A549 (cell line): Measurements from ENCODE around the gene SMARCD1. TPM values are rescaled to one million over a fixed set of nuclear protein-coding genes. Genes with fewer than 3 reads are reported as not detected.
A peak's percentile ranks its signal among the peaks of the same experiment; 100 is the strongest.

Experiments
- ATAC-seq, 2 experiments: fragments of 200-7000 bp in 1 of 2; fragments of >200 bp in 1 of 2; cut with Nextera tagmentation in 1 of 2; cut with Tn5 transposase in 1 of 2; 3 replicates each; pipeline versions ENCODE4 v1.8.0 to v1.9.1; 2018 to 2020; ENCODE audit warnings: mild to moderate bottlenecking in 1 of 2, moderate library complexity in 1 of 2
- CTCF ChIA-PET: fragments of 300-600 bp; sonication (Branson Sonifier 250); formaldehyde crosslinking; extraction: SDS; loops from one replicate; lab custom pipeline; 2021; ENCODE audit warnings: antibody characterized with exemption, inconsistent platforms; lab: Yijun Ruan, JAX
- POLR2A ChIA-PET: fragments of 350-600 bp; formaldehyde crosslinking; extraction: SDS; loops from one replicate; lab custom pipeline; 2021; ENCODE audit warnings: antibody characterized with exemption, inconsistent platforms; lab: Yijun Ruan, JAX
- DNase-seq, 2 experiments: peaks; one replicate each; pipeline versions ENCODE4 v3.0.0 to v3.0.0-alpha.2; 2011 to 2016; ENCODE audit warnings: low read depth in 1 of 2, low spot score in 1 of 2
- FAIRE-seq: peaks from 2 replicates; lab custom pipeline; 2011; peaks lifted over from hg19 to GRCh38; lab: Jason Lieb, UNC
- H3K27ac ChIP-seq, 2 experiments: fragments of >200 bp; sonication (Bioruptor Twin); formaldehyde crosslinking; 3 replicates each; pipeline ENCODE4 v1.5.1; 2016 to 2017
- H3K4me1 ChIP-seq: fragments of >200 bp; sonication (Bioruptor Twin); formaldehyde crosslinking; 3 replicates; pipeline ENCODE4 v1.6.1; 2016
- H3K4me2 ChIP-seq: fragments of >200 bp; sonication (Bioruptor Twin); formaldehyde crosslinking; 3 replicates; pipeline ENCODE4 v1.6.1; 2016
- H3K4me3 ChIP-seq: fragments of >200 bp; sonication (Bioruptor Twin); formaldehyde crosslinking; 3 replicates; pipeline ENCODE4 v1.5.1; 2016
- H3K9me3 ChIP-seq: fragments of >200 bp; sonication (Bioruptor Twin); formaldehyde crosslinking; 3 replicates; pipeline ENCODE4 v1.6.1; 2016
- BHLHE40 ChIP-seq: IDR thresholded peaks from 2 replicates; pipeline ENCODE4 v1.6.1; 2012; ENCODE audit warnings: low read depth, low read length, inconsistent platforms
- CTCF ChIP-seq: fragments of >200 bp; sonication (Bioruptor Twin); formaldehyde crosslinking; IDR thresholded peaks from 3 replicates; pipeline ENCODE4 v1.5.1; 2016
- E2F6 ChIP-seq: IDR thresholded peaks from 2 replicates; pipeline ENCODE4 v1.6.1; 2012; ENCODE audit warnings: low read depth, borderline replicate concordance
- EP300 ChIP-seq, 2 experiments: fragments of >200 bp; sonication (Bioruptor Twin); formaldehyde crosslinking; IDR thresholded peaks; 2 replicates in 1 of 2; 3 replicates in 1 of 2; pipeline ENCODE4 v1.6.1; 2016 to 2017
- ESRRA ChIP-seq: fragments of 150-350 bp; IDR thresholded peaks from 2 replicates; pipeline ENCODE4 v1.6.1; 2014; ENCODE audit warnings: mild to moderate bottlenecking, low read length, borderline replicate concordance
- GATA3 ChIP-seq: IDR thresholded peaks from 2 replicates; pipeline ENCODE4 v1.6.1; 2012; ENCODE audit warnings: borderline replicate concordance
- HDAC2 ChIP-seq: fragments of 200-600 bp; sonication (generic); IDR thresholded peaks from 2 replicates; pipeline ENCODE4 v1.6.1; 2016
- JUN ChIP-seq, 2 experiments: fragments of >200 bp; sonication (Bioruptor Twin); formaldehyde crosslinking; IDR thresholded peaks; 2 replicates in 1 of 2; 3 replicates in 1 of 2; pipeline ENCODE4 v1.6.1; 2016 to 2017
- KDM5A ChIP-seq: fragments of 200-600 bp; sonication (generic); IDR thresholded peaks from 2 replicates; pipeline ENCODE4 v1.6.1; 2016; ENCODE audit warnings: antibody characterized with exemption, mild to moderate bottlenecking
- MAZ ChIP-seq: fragments of 150-350 bp; IDR thresholded peaks from 2 replicates; pipeline ENCODE4 v1.6.1; 2014; ENCODE audit warnings: antibody characterized with exemption, low read depth, low read length, borderline replicate concordance
- PHF8 ChIP-seq: fragments of 200-600 bp; sonication (generic); IDR thresholded peaks from 2 replicates; pipeline ENCODE4 v1.6.1; 2016; ENCODE audit warnings: low read depth, mild to moderate bottlenecking, antibody characterized with exemption, moderate library complexity, borderline replicate concordance
- POLR2A ChIP-seq: IDR thresholded peaks from 2 replicates; pipeline ENCODE4 v1.6.1; 2012; ENCODE audit warnings: mild to moderate bottlenecking, low read length
- RFX5 ChIP-seq: fragments of 450-650 bp; IDR thresholded peaks from 2 replicates; pipeline ENCODE4 v1.7.1; 2014; ENCODE audit warnings: antibody characterized with exemption, mild to moderate bottlenecking, moderate library complexity
- SMC3 ChIP-seq: fragments of >200 bp; sonication (Bioruptor Twin); formaldehyde crosslinking; IDR thresholded peaks from 3 replicates; pipeline ENCODE4 v1.6.1; 2018; ENCODE audit warnings: inconsistent platforms
- SREBF2 ChIP-seq: fragments of 450-650 bp; IDR thresholded peaks from 2 replicates; pipeline ENCODE4 v1.6.1; 2014; ENCODE audit warnings: mild to moderate bottlenecking, moderate library complexity
- ZC3H11A ChIP-seq: fragments of 450-650 bp; IDR thresholded peaks from 2 replicates; pipeline ENCODE4 v1.6.1; 2014; ENCODE audit warnings: antibody characterized with exemption, mild to moderate bottlenecking
- WGBS: methylation state at CpG from one replicate; pipeline ENCODE4 v1.1.6; 2017; ENCODE audit errors: missing lambda C conversion rate; 5-methylcytosine and 5-hydroxymethylcytosine counted together
- polyA minus RNA-seq: library from RNA; depleted of rRNA, polyadenylated mRNA; stranded (reverse); fragments of >200 nt; gene quantifications from 2 replicates; pipeline ENCODE4 v1.2.3, GENCODE V29; 2011; rRNA and poly(A)+ RNA removed
- polyA plus RNA-seq, 4 experiments: library from polyadenylated mRNA; depleted of rRNA in 3 of 4; stranded (reverse); fragments of >200 nt; fragmentation: RNase III in 1 of 4; extraction: RNeasy Plus Mini Kit Qiagen cat#74134 plus additional on column Dnase treatment in 1 of 4; gene quantifications; 2 replicates in 3 of 4; 3 replicates in 1 of 4; pipeline ENCODE4 v1.2.3, GENCODE V29; 2011 to 2017
- TF ChIP-seq, protein P1 (sequence below): IDR thresholded peaks from 2 replicates; pipeline ENCODE4 v1.6.1; 2012

SMARCD1 gene
- polyA plus RNA-seq (2011; rRNA removed) (80.7 and 113 TPM in 2 replicates), polyA plus RNA-seq (2017; fragmentation: RNase III; extraction: RNeasy Plus Mini Kit Qiagen cat#74134 plus additional on column Dnase treatment) (56.1 to 62.5 TPM (median 62.1 TPM) in 3 replicates), polyA minus RNA-seq (114 and 136 TPM in 2 replicates)
- polyA plus RNA-seq (2012; cell fraction: cytosol; rRNA removed), result 51.0 and 73.8 TPM in 2 replicates
- polyA plus RNA-seq (2012; cell fraction: nucleus; rRNA removed), result 74.5 and 105 TPM in 2 replicates

DNA sequence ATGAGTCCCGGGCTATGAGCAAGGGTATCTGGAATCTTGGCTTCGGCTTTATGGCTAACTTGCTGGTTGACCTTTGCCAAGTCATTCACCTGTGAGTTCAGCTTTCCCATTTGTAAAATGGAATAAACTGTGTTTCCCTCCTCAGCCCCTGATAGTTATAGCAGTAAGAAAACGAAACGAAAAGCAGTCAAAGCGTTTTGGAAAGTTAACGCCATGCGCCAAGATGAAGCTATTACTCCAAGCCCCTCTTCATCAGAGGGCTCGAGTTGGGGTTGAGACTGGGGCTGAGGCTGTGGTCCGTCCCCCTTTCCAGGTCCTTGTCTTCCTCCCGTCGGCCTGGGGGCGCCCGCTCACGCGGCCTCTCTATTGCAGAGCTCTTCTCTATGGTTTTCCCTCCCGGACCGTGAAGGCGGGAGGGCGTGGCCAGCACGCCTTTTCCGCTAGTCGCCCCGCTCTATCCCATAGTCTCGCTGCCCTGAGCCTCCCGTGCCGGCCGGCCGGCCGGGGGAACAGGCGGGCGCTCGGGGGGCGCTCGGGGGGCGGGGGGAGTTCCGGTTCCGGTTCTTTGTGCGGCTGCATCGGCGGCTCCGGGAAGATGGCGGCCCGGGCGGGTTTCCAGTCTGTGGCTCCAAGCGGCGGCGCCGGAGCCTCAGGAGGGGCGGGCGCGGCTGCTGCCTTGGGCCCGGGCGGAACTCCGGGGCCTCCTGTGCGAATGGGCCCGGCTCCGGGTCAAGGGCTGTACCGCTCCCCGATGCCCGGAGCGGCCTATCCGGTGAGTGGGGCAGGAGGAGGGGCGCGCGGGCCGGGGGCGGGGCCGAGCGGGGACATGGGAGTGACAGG lies at the start of gene SMARCD1:
SMARCD1 (plus strand) TSS at position 568 of the 840 bp plus-strand sequence; CDS start at position 596, 28 bp downstream.
- peaks cover 36% of the 10 kb centered on the region for H3K4me1 ChIP-seq
- 2% methylated on average over 39 of the region's 69 CpGs for WGBS
- ATAC-seq, result peak; percentile 87 to 93
- peak within 1 kb of the TSS; percentile 95 for H3K4me2 ChIP-seq
- peak within 1 kb of the TSS; percentile 96 to 99 for H3K27ac ChIP-seq
- no peak for FAIRE-seq
- DNase-seq, result peak; percentile 92 to 95
- TF ChIP-seq JUN (IDR thresholded peaks at IDR 0.05) (peak in 1 of 2 experiments; percentile 87; a peak in 3 of 5 replicates), MAZ (peak; percentile 27; the same call in 1 of the 2 replicates), ESRRA (no peak), EP300 (IDR thresholded peaks at IDR 0.05) (no peak), KDM5A (peak; percentile 41; the same call in 1 of the 2 replicates), BHLHE40 (0 out of 2 replicates have a peak, but pooled peaks have one; percentile 10), CTCF (peak; percentile 72), PHF8 (0 out of 2 replicates have a peak, but pooled peaks have one; percentile 74), E2F6 (0 out of 2 replicates have a peak, but pooled peaks have one; percentile 35), POLR2A (peak; percentile 37; the same call in 1 of the 2 replicates), SMC3 (peak; percentile 20; the same call in 1 of the 3 replicates), ZC3H11A (no peak)
- TF ChIP-seq, protein P1, sequence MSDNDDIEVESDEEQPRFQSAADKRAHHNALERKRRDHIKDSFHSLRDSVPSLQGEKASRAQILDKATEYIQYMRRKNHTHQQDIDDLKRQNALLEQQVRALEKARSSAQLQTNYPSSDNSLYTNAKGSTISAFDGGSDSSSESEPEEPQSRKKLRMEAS, result peak; percentile 85
- TF ChIP-seq, all 56 proteins: peak for 10
- Histone ChIP-seq H3K4me3 (peak within 1 kb of the TSS; percentile 64), H3K9me3 (no peaks in the 10 kb centered on the region)
- ChIA-PET POLR2A (interaction anchor here (0.5 to 2.0 kb wide), 31 partner anchors 9 to 1150 kb away, joined by 3 to 45 read pairs (median 4); partner anchors contain the start of genes ATF1, CERS5, COX14 and CSRNP2), CTCF (interaction anchor here (0.7 to 33.6 kb wide), 20 partner anchors 10 to 515 kb away, joined by 3 to 708 read pairs (median 4); partner anchors contain the start of genes AQP5, AQP6, ASIC1 and CERS5)

- Histone ChIP-seq H3K9me3 (no peaks in the 10 kb centered on the region), H3K27ac (no peak overlapping the region), H3K4me1 (no peaks in the 10 kb centered on the region)
- 80% methylated on average over 4 of the region's 4 CpGs for WGBS
- ChIA-PET POLR2A (interaction anchor here (0.9 kb wide), 1 partner anchor 36 kb away, joined by 3 read pairs; no protein-coding TSS in a partner anchor), CTCF (interaction anchor here (1.1 to 10.7 kb wide), 26 partner anchors 9 to 169 kb away, joined by 3 to 185 read pairs (median 7); partner anchors contain the start of genes ASIC1 and RACGAP1)
- ATAC-seq, result no peak
- TF ChIP-seq GATA3, result no peak
- TF ChIP-seq RFX5, result no peak
- no peak for TF ChIP-seq SREBF2
- no peak for TF ChIP-seq HDAC2
- no peak for TF ChIP-seq E2F6
- TF ChIP-seq, all 56 proteins: peak for 0
- H3K4me2 ChIP-seq, result no peak overlapping the region
- no peak for FAIRE-seq
- no peak for DNase-seq
- H3K4me3 ChIP-seq, result no peak overlapping the region
Measured at GRCh38 chr12:50038336-50038735, 46.8 kb upstream of the SMARCD1 start.
